HCT116 (cell line): ENCODE data around the gene SERTM1. TPM values are rescaled to one million over a fixed set of nuclear protein-coding genes. Genes with fewer than 3 reads are reported as not detected.

Experiments used
- ATAC-seq: fragments of 200-7000 bp; cut with Tn5 transposase; 2 replicates; pipeline ENCODE4 v1.9.1; 2020; ENCODE audit warnings: mild to moderate bottlenecking, moderate library complexity
- BruUV-seq: library from RNA; stranded (reverse); fragments of 400-500 nt; replicated peaks from 2 replicates; lab custom pipeline; 2021; lab: Mats Ljungman, UMichigan
- CTCF ChIA-PET: fragments of 300-600 bp; sonication (Branson Sonifier 250); formaldehyde crosslinking; loops from one replicate; lab custom pipeline; 2021; ENCODE audit warnings: antibody characterized with exemption; lab: Charles Lee
- POLR2A ChIA-PET: fragments of 300-600, 350-600 bp; sonication (Branson Sonifier 250); formaldehyde crosslinking; loops from one replicate; lab custom pipeline; 2021; ENCODE audit warnings: antibody characterized with exemption; lab: Charles Lee
- RAD21 ChIA-PET, 2 experiments: fragments of 300-600 bp; sonication (Branson Sonifier 250); formaldehyde crosslinking; loops; one replicate each; lab custom pipeline; 2023; ENCODE audit warnings: low total read pairs in 2 of 2; ENCODE audit not compliant: uncharacterized antibody in 2 of 2, unreplicated experiment in 2 of 2, low non-redundant PET in 1 of 2; lab: Charles Lee
- DNase-seq: peaks from one replicate; pipeline ENCODE4 v3.0.0-alpha.2; 2010; ENCODE audit warnings: low read depth, low spot score
- H2AFZ ChIP-seq: fragments of 200-600 bp; shearing (Covaris generic), sonication (generic); 2 replicates; pipeline ENCODE4 v1.6.1; 2017; ENCODE audit warnings: low read depth, mixed run types, mixed read lengths, antibody characterized with exemption, low read length; ENCODE audit not compliant: poor library complexity, severe bottlenecking
- H3K27ac ChIP-seq: 2 replicates; pipeline ENCODE4 v1.5.1; 2012; ENCODE audit warnings: low read depth, low read length
- H3K27me3 ChIP-seq: fragments of 200-600 bp; sonication (generic); 2 replicates; pipeline ENCODE4 v1.6.1; 2016; ENCODE audit warnings: mixed run types, low read length, mixed read lengths; ENCODE audit not compliant: insufficient read depth
- H3K36me3 ChIP-seq, 2 experiments: fragments of 200-500 bp in 1 of 2; fragments of 200-600 bp in 1 of 2; sonication (Bioruptor generic) in 1 of 2; sonication (generic) in 1 of 2; 2 replicates each; pipeline versions ENCODE4 v1.5.1 to v1.6.1; 2014 to 2016; ENCODE audit warnings: low read length in 2 of 2, inconsistent platforms in 1 of 2, mixed read lengths in 1 of 2, mixed run types in 1 of 2; ENCODE audit not compliant: insufficient read depth in 2 of 2, control insufficient read depth in 1 of 2
- H3K4me1 ChIP-seq, 2 experiments: fragments of 200-600 bp in 1 of 2; sonication (generic) in 1 of 2; 2 replicates each; pipeline versions ENCODE4 v1.5.1 to v1.6.1; 2012 to 2017; ENCODE audit warnings: low read length in 2 of 2, inconsistent platforms in 1 of 2, mild to moderate bottlenecking in 1 of 2, mixed read lengths in 1 of 2, mixed run types in 1 of 2, moderate library complexity in 1 of 2; ENCODE audit not compliant: insufficient read depth in 2 of 2, control insufficient read depth in 1 of 2
- H3K4me2 ChIP-seq: fragments of 200-600 bp; sonication (generic); 2 replicates; pipeline ENCODE4 v1.6.1; 2017; ENCODE audit warnings: mixed run types, low read length, mixed read lengths
- H3K4me3 ChIP-seq, 2 experiments: fragments of 200-600 bp in 1 of 2; sonication (generic) in 1 of 2; replicated peaks in 1 of 2; 2 replicates each; pipeline ENCODE4 v1.5.1; 2011 to 2016; ENCODE audit warnings: low read length in 2 of 2, control low read depth in 1 of 2, low read depth in 1 of 2, mild to moderate bottlenecking in 1 of 2, mixed read lengths in 1 of 2, mixed run types in 1 of 2
- H3K79me2 ChIP-seq: fragments of 200-600 bp; sonication (generic); 2 replicates; pipeline ENCODE4 v1.6.1; 2017; ENCODE audit warnings: mild to moderate bottlenecking, mixed run types, low read length, moderate library complexity, mixed read lengths; ENCODE audit not compliant: insufficient read depth
- H3K9ac ChIP-seq: fragments of 200-600 bp; sonication (generic); 2 replicates; pipeline ENCODE4 v1.6.1; 2016; ENCODE audit warnings: low read length, mixed read lengths
- H3K9me2 ChIP-seq: fragments of 200-600 bp; sonication (generic), shearing (Covaris generic); 2 replicates; pipeline ENCODE4 v1.6.1; 2017; ENCODE audit warnings: mixed run types, mild to moderate bottlenecking, moderate library complexity; ENCODE audit not compliant: insufficient read depth
- H3K9me3 ChIP-seq, 2 experiments: fragments of 200-500 bp in 1 of 2; fragments of 200-600 bp in 1 of 2; sonication (Bioruptor generic) in 1 of 2; sonication (generic) in 1 of 2; 2 replicates each; pipeline ENCODE4 v1.6.1; 2014 to 2017; ENCODE audit warnings: low read length in 2 of 2, mixed read lengths in 2 of 2, inconsistent platforms in 1 of 2, low read depth in 1 of 2, mild to moderate bottlenecking in 1 of 2, mixed run types in 1 of 2, moderate library complexity in 1 of 2; ENCODE audit not compliant: control insufficient read depth in 1 of 2, insufficient read depth in 1 of 2
- H4K20me1 ChIP-seq: fragments of 200-600 bp; sonication (generic), shearing (Covaris generic); 2 replicates; pipeline ENCODE4 v1.6.1; 2017; ENCODE audit warnings: mixed run types, mild to moderate bottlenecking, moderate library complexity; ENCODE audit not compliant: insufficient read depth
- CBX3 ChIP-seq: IDR thresholded peaks from 2 replicates; pipeline ENCODE4 v1.6.1; 2012; ENCODE audit warnings: low read depth
- CEBPB ChIP-seq: IDR thresholded peaks from 2 replicates; pipeline ENCODE4 v1.6.1; 2012; ENCODE audit warnings: low read depth
- ELF1 ChIP-seq: IDR thresholded peaks from 2 replicates; pipeline ENCODE4 v1.6.1; 2012; ENCODE audit warnings: low read depth, borderline replicate concordance
- EZH2 ChIP-seq: fragments of 200-600 bp; sonication (generic); IDR thresholded peaks from 2 replicates; pipeline ENCODE4 v1.6.1; 2017; ENCODE audit warnings: antibody characterized with exemption, mixed run types
- POLR2A ChIP-seq: IDR thresholded peaks from 2 replicates; pipeline ENCODE4 v1.7.0; 2011; ENCODE audit warnings: borderline replicate concordance; ENCODE audit not compliant: insufficient read depth, insufficient read length; ENCODE audit errors: extremely low read depth
- POLR2AphosphoS5 ChIP-seq: IDR thresholded peaks from 2 replicates; pipeline ENCODE4 v1.6.1; 2011; ENCODE audit warnings: mild to moderate bottlenecking, low read depth, low read length, moderate library complexity
- RAD21 ChIP-seq: IDR thresholded peaks from 2 replicates; pipeline ENCODE4 v1.6.1; 2012; ENCODE audit warnings: low read depth, mild to moderate bottlenecking
- SIN3A ChIP-seq: IDR thresholded peaks from 2 replicates; pipeline ENCODE4 v1.6.1; 2012; ENCODE audit warnings: low read depth
- SP1 ChIP-seq: IDR thresholded peaks from 2 replicates; pipeline ENCODE4 v1.6.1; 2012; ENCODE audit warnings: low read depth
- SRF ChIP-seq: IDR thresholded peaks from 2 replicates; pipeline ENCODE4 v1.6.1; 2012; ENCODE audit warnings: low read depth
- TCF7L2 ChIP-seq: IDR thresholded peaks from 2 replicates; pipeline ENCODE4 v1.7.0; 2011; ENCODE audit warnings: borderline replicate concordance, inconsistent platforms; ENCODE audit not compliant: insufficient read depth, insufficient read length; ENCODE audit errors: extremely low read depth
- YY1 ChIP-seq: IDR thresholded peaks from 2 replicates; pipeline ENCODE4 v1.6.1; 2011; ENCODE audit warnings: low read length, low read depth, moderate library complexity, mild to moderate bottlenecking; ENCODE audit not compliant: insufficient replicate concordance; ENCODE audit errors: extremely low read depth
- ZFX ChIP-seq: fragments of 450-650 bp; IDR thresholded peaks from 2 replicates; pipeline ENCODE4 v1.6.1; 2017
- ZNF274 ChIP-seq: fragments of 200-500 bp; sonication (Bioruptor generic); IDR thresholded peaks from 2 replicates; pipeline ENCODE4 v1.6.1; 2014; ENCODE audit warnings: mild to moderate bottlenecking, low read depth, low read length, inconsistent platforms
- intact Hi-C: fragments of 100-400 bp; cut with micrococcal nuclease; formaldehyde crosslinking; loops from 2 replicates; pipeline ENCODE4 v1.10.0; 2022
- total RNA-seq: library from RNA; stranded (reverse); gene quantifications from one replicate; pipeline ENCODE4 v1.2.1, GENCODE V29; 2021; ENCODE audit not compliant: unreplicated experiment
- TF ChIP-seq, protein P1 (sequence below): IDR thresholded peaks from 2 replicates; pipeline ENCODE4 v1.6.1; 2012
- TF ChIP-seq, protein P2 (sequence below): IDR thresholded peaks from 2 replicates; pipeline ENCODE4 v1.6.1; 2012; ENCODE audit warnings: low read depth
- TF ChIP-seq, protein P3 (sequence below), 3 experiments: fragments of 200-600 bp in 1 of 3; sonication (generic) in 1 of 3; IDR thresholded peaks in 2 of 3; conservative IDR thresholded peaks in 1 of 3; 2 replicates each; pipeline ENCODE4 v1.5.1; 2012 to 2017; ENCODE audit warnings: low read depth in 2 of 3, low read length in 2 of 3, antibody characterized with exemption in 1 of 3, borderline replicate concordance in 1 of 3, control low read depth in 1 of 3, mild to moderate bottlenecking in 1 of 3, mixed read lengths in 1 of 3, mixed run types in 1 of 3, moderate library complexity in 1 of 3; ENCODE audit not compliant: insufficient read depth in 1 of 3

SERTM1 gene
- total RNA-seq, 1 experiment from 2014 or later = not detected

- no peak for ATAC-seq
These were observed 7.1 kb downstream of the SERTM1 start for GRCh38 chr13:36680913-36681312.

More at GRCh38 chr13:36680913-36681312, 7.1 kb downstream of the SERTM1 start:
- Histone ChIP-seq H3K9me2 (no peaks in the 10 kb centered on the region), H3K27ac (no peak overlapping the region), H3K9ac (no peak overlapping the region), H4K20me1 (no peaks in the 10 kb centered on the region), H3K4me1 (no peaks in the 10 kb centered on the region), H3K79me2 (no peaks in the 10 kb centered on the region), H3K9me3 (no peaks in the 10 kb centered on the region), H3K27me3 (peaks cover 18% of the 10 kb centered on the region; the same call in 1 of the 2 replicates), H3K4me3 (no peak overlapping the region), H3K36me3 (no peaks in the 10 kb centered on the region), H3K4me2 (no peak overlapping the region), H2AFZ (no peak overlapping the region)
- ChIA-PET RAD21 (no interaction called here), CTCF (no interaction called here), POLR2A (no interaction called here)
- no peak for DNase-seq
- BruUV-seq = no TSS peak
- intact Hi-C loops = no loop called here
- no peak for TF ChIP-seq POLR2A
- no peak for TF ChIP-seq CBX3
- TF ChIP-seq, protein P1, sequence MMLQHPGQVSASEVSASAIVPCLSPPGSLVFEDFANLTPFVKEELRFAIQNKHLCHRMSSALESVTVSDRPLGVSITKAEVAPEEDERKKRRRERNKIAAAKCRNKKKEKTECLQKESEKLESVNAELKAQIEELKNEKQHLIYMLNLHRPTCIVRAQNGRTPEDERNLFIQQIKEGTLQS = no peak
- no peak for TF ChIP-seq ZFX
- TF ChIP-seq TCF7L2 = no peak
- no peak for TF ChIP-seq SRF
- TF ChIP-seq, protein P2, sequence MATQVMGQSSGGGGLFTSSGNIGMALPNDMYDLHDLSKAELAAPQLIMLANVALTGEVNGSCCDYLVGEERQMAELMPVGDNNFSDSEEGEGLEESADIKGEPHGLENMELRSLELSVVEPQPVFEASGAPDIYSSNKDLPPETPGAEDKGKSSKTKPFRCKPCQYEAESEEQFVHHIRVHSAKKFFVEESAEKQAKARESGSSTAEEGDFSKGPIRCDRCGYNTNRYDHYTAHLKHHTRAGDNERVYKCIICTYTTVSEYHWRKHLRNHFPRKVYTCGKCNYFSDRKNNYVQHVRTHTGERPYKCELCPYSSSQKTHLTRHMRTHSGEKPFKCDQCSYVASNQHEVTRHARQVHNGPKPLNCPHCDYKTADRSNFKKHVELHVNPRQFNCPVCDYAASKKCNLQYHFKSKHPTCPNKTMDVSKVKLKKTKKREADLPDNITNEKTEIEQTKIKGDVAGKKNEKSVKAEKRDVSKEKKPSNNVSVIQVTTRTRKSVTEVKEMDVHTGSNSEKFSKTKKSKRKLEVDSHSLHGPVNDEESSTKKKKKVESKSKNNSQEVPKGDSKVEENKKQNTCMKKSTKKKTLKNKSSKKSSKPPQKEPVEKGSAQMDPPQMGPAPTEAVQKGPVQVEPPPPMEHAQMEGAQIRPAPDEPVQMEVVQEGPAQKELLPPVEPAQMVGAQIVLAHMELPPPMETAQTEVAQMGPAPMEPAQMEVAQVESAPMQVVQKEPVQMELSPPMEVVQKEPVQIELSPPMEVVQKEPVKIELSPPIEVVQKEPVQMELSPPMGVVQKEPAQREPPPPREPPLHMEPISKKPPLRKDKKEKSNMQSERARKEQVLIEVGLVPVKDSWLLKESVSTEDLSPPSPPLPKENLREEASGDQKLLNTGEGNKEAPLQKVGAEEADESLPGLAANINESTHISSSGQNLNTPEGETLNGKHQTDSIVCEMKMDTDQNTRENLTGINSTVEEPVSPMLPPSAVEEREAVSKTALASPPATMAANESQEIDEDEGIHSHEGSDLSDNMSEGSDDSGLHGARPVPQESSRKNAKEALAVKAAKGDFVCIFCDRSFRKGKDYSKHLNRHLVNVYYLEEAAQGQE = no peak
- TF ChIP-seq ZNF274 = no peak
- no peak for TF ChIP-seq YY1
- no peak for TF ChIP-seq SIN3A
- no peak for TF ChIP-seq RAD21
- TF ChIP-seq EZH2 = no peak
- no peak for TF ChIP-seq POLR2AphosphoS5
- no peak for TF ChIP-seq ELF1
- TF ChIP-seq CEBPB = no peak
- TF ChIP-seq SP1 = no peak
- TF ChIP-seq, protein P3, sequence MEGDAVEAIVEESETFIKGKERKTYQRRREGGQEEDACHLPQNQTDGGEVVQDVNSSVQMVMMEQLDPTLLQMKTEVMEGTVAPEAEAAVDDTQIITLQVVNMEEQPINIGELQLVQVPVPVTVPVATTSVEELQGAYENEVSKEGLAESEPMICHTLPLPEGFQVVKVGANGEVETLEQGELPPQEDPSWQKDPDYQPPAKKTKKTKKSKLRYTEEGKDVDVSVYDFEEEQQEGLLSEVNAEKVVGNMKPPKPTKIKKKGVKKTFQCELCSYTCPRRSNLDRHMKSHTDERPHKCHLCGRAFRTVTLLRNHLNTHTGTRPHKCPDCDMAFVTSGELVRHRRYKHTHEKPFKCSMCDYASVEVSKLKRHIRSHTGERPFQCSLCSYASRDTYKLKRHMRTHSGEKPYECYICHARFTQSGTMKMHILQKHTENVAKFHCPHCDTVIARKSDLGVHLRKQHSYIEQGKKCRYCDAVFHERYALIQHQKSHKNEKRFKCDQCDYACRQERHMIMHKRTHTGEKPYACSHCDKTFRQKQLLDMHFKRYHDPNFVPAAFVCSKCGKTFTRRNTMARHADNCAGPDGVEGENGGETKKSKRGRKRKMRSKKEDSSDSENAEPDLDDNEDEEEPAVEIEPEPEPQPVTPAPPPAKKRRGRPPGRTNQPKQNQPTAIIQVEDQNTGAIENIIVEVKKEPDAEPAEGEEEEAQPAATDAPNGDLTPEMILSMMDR (IDR thresholded peaks at IDR 0.05 in 2 of 3, conservative IDR thresholded peaks at IDR 0.05 in 1 of 3; ENCODE audit: borderline replicate concordance in 1 of 3, insufficient read depth in 1 of 3, low read depth in 2 of 3, low read length in 2 of 3) = no peak
